SU-DHL-6 (cell line): ENCODE measurements around the gene BRPF3.

Source experiments
- EZH2phosphoT487 ChIP-seq: fragments of 200-600 bp; sonication (generic), shearing (Covaris generic); conservative IDR thresholded peaks from 2 replicates; pipeline ENCODE4 v1.6.1; 2018; ENCODE audit warnings: mild to moderate bottlenecking, antibody characterized with exemption, low read length, moderate library complexity, mixed read lengths
- TF ChIP-seq, protein P1 (sequence below): fragments of 200-600 bp; sonication (generic); IDR thresholded peaks from one replicate; pipeline ENCODE4 v1.5.1; 2017; ENCODE audit warnings: antibody characterized with exemption, mild to moderate bottlenecking, low read length, moderate library complexity; ENCODE audit not compliant: insufficient read depth, poor library complexity, severe bottlenecking

DNA sequence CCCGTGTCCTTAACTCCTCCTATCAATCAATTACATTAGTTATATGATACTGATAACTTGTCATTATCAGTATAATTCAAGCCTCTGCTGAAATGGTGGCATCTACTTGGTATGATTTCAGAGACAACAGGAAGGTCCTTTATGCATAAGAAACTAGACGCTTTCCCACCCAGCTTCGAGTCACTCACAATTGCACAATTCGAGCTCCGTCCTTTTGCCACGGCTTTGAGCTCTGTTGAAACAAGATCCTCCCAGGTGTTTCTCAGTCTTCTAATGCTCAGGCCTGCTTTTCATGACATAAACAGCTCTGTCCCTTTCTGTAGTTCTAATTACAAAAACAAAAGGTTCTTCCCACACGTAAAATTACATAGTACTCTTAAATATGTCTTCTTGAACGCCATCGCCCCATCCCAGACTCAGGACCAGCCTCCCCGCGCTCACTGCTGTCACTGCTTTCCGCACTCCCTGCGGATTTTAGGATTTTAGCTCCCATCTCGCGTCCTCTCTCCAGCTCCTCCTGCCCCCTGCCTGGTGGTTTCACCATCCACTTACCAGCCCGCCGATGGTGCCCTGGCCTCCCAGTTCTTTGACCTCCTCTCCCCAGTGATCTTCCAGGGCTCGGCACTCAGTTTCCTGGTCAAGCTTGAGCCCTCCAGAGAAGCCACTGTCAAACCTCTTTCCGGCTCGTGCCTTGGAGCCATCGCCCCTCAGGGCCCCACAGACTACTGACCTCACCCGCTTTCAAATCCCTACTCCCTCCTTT lies 50.1 kb downstream of the BRPF3 start:
- TF ChIP-seq, protein P1, sequence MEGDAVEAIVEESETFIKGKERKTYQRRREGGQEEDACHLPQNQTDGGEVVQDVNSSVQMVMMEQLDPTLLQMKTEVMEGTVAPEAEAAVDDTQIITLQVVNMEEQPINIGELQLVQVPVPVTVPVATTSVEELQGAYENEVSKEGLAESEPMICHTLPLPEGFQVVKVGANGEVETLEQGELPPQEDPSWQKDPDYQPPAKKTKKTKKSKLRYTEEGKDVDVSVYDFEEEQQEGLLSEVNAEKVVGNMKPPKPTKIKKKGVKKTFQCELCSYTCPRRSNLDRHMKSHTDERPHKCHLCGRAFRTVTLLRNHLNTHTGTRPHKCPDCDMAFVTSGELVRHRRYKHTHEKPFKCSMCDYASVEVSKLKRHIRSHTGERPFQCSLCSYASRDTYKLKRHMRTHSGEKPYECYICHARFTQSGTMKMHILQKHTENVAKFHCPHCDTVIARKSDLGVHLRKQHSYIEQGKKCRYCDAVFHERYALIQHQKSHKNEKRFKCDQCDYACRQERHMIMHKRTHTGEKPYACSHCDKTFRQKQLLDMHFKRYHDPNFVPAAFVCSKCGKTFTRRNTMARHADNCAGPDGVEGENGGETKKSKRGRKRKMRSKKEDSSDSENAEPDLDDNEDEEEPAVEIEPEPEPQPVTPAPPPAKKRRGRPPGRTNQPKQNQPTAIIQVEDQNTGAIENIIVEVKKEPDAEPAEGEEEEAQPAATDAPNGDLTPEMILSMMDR = no peak
- TF ChIP-seq EZH2phosphoT487 = no peak
